PC-9 (cell line): ENCODE data around the gene POU2F3. TPM values are rescaled to one million over a fixed set of nuclear protein-coding genes. Genes with fewer than 3 reads are reported as not detected.

ENCODE experiments used
- BruUV-seq: library from RNA; stranded (reverse); fragments of 400-500 nt; replicated peaks from 2 replicates; lab custom pipeline; 2021; lab: Mats Ljungman, UMichigan
- CTCF ChIA-PET: fragments of 300-600 bp; sonication (Branson Sonifier 250); formaldehyde crosslinking; loops from one replicate; lab custom pipeline; 2022; ENCODE audit warnings: antibody characterized with exemption; lab: Charles Lee
- POLR2A ChIA-PET: fragments of 300-600 bp; sonication (Branson Sonifier 250); formaldehyde crosslinking; loops from one replicate; lab custom pipeline; 2022; ENCODE audit warnings: antibody characterized with exemption; ENCODE audit not compliant: unreplicated experiment; lab: Charles Lee
- DNase-seq, 2 experiments: peaks; one replicate each; pipeline versions ENCODE4 v3.0.0 to v3.0.0-alpha.2; 2015 to 2022; ENCODE audit warnings: mixed read lengths in 1 of 2
- H2AFZ ChIP-seq: fragments of 200-600 bp; sonication (generic); 2 replicates; pipeline ENCODE4 v1.8.1; 2017; ENCODE audit warnings: antibody characterized with exemption
- H3F3A ChIP-seq: fragments of 200-600 bp; sonication (generic); 2 replicates; pipeline ENCODE4 v1.8.1; 2017; ENCODE audit warnings: antibody characterized with exemption, mild to moderate bottlenecking, low read depth; ENCODE audit not compliant: insufficient read depth
- H3K27ac ChIP-seq: fragments of 200-600 bp; sonication (generic); 2 replicates; pipeline ENCODE4 v1.6.1; 2016; ENCODE audit warnings: mixed run types
- H3K27me3 ChIP-seq: fragments of 200-600 bp; sonication (generic); 2 replicates; pipeline ENCODE4 v1.6.1; 2016; ENCODE audit warnings: low read depth, mixed run types; ENCODE audit not compliant: insufficient read depth
- H3K36me3 ChIP-seq: fragments of 200-600 bp; sonication (generic); 2 replicates; pipeline ENCODE4 v1.6.1; 2016; ENCODE audit warnings: low read depth, mixed run types
- H3K4me1 ChIP-seq: fragments of 200-600 bp; sonication (generic); replicated peaks from 2 replicates; pipeline ENCODE4 v1.6.1; 2016; ENCODE audit warnings: mixed run types; ENCODE audit not compliant: insufficient read depth
- H3K4me2 ChIP-seq: fragments of 200-600 bp; sonication (generic); 2 replicates; pipeline ENCODE4 v1.6.1; 2017; ENCODE audit warnings: mixed run types
- H3K4me3 ChIP-seq: fragments of 200-600 bp; sonication (generic); 2 replicates; pipeline ENCODE4 v1.6.1; 2016; ENCODE audit warnings: mixed run types
- H3K79me2 ChIP-seq: fragments of 200-600 bp; sonication (generic); 2 replicates; pipeline ENCODE4 v1.6.1; 2017; ENCODE audit warnings: low read depth, mixed run types
- H3K9me2 ChIP-seq: fragments of 200-600 bp; sonication (generic); 2 replicates; pipeline ENCODE4 v1.8.1; 2017; ENCODE audit warnings: mild to moderate bottlenecking; ENCODE audit not compliant: insufficient read depth
- H3K9me3 ChIP-seq: fragments of 200-600 bp; sonication (generic); 2 replicates; pipeline ENCODE4 v1.8.1; 2016; ENCODE audit warnings: low read depth; ENCODE audit not compliant: insufficient read depth
- H4K20me1 ChIP-seq: fragments of 200-600 bp; sonication (generic); 2 replicates; pipeline ENCODE4 v1.8.1; 2017; ENCODE audit not compliant: insufficient read depth
- EZH2 ChIP-seq: fragments of 200-600 bp; sonication (generic); IDR thresholded peaks from 2 replicates; pipeline ENCODE4 v1.8.0; 2017; ENCODE audit warnings: antibody characterized with exemption, low read depth
- intact Hi-C: fragments of 100-400 bp; cut with micrococcal nuclease; formaldehyde crosslinking; loops from one replicate; pipeline ENCODE4 v1.10.0; 2022; ENCODE audit not compliant: unreplicated experiment
- total RNA-seq: library from RNA; stranded (reverse); gene quantifications from 2 replicates; pipeline ENCODE4 v1.2.3, GENCODE V29; 2021
- TF ChIP-seq, protein P1 (sequence below): fragments of 200-600 bp; sonication (generic); conservative IDR thresholded peaks from 2 replicates; pipeline ENCODE4 v1.6.1; 2017; ENCODE audit warnings: mixed run types, antibody characterized with exemption, mild to moderate bottlenecking, moderate library complexity

Gene POU2F3
- total RNA-seq, 1 experiment from 2014 or later: 2.9 TPM

DNA sequence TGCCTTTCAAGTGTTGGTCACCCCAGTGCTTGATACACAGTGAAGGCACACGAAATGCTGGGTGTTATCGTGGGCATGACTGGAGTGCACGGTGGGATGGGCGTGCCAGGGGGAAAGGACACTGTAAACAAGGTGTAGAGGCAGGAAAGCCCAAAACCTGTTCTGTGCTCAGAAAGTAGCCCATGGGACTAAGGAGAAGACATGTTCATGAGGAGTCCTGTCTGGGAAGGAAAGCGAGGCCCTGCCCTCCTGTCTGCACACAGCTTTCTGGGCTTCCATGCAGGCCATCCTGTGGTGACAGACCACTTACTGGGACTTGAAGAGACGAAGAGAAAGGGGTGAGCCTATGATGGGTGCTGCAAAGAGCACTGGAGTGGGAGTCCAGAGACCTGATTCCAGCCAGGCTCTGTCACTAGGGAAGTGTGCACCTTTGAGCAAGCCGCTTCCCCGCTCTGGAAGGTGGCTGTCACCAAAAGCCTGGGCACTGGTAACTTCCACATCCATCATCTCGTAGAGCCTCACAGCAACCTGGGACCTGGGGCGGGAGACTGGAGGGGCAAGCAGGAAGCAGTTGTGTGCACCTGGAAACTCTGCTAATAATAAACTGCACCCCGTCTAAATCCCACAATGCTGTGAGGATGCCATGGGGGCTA, 846 bp upstream of the POU2F3 start:
- H3K4me2 ChIP-seq: no peak overlapping the region
- H3F3A ChIP-seq: peaks cover 22% of the 10 kb centered on the region; the same call in 1 of the 2 replicates
- TF ChIP-seq, protein P1, sequence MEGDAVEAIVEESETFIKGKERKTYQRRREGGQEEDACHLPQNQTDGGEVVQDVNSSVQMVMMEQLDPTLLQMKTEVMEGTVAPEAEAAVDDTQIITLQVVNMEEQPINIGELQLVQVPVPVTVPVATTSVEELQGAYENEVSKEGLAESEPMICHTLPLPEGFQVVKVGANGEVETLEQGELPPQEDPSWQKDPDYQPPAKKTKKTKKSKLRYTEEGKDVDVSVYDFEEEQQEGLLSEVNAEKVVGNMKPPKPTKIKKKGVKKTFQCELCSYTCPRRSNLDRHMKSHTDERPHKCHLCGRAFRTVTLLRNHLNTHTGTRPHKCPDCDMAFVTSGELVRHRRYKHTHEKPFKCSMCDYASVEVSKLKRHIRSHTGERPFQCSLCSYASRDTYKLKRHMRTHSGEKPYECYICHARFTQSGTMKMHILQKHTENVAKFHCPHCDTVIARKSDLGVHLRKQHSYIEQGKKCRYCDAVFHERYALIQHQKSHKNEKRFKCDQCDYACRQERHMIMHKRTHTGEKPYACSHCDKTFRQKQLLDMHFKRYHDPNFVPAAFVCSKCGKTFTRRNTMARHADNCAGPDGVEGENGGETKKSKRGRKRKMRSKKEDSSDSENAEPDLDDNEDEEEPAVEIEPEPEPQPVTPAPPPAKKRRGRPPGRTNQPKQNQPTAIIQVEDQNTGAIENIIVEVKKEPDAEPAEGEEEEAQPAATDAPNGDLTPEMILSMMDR: no peak
- TF ChIP-seq EZH2: no peak
- no peaks in the 10 kb centered on the region for H3K79me2 ChIP-seq
- intact Hi-C loops: loop anchor here (5.0 to 10.0 kb wide), 4 partner anchors 193 to 956 kb away; no protein-coding TSS in a partner anchor
- CTCF ChIA-PET: no interaction called here
- no peak overlapping the region for H3K4me3 ChIP-seq
- no peak overlapping the region for H3K27ac ChIP-seq
- no peak for DNase-seq
- no peaks in the 10 kb centered on the region for H3K9me2 ChIP-seq
- no peak overlapping the region for H2AFZ ChIP-seq
- peaks cover 15% of the 10 kb centered on the region; the same call in 1 of the 2 replicates for H3K27me3 ChIP-seq
- no peaks in the 10 kb centered on the region for H3K36me3 ChIP-seq
- H3K4me1 ChIP-seq: peaks cover 15% of the 10 kb centered on the region
- H4K20me1 ChIP-seq: no peaks in the 10 kb centered on the region
- no peaks in the 10 kb centered on the region for H3K9me3 ChIP-seq
- no TSS peak for BruUV-seq
- POLR2A ChIA-PET: interaction anchor here (0.6 kb wide), 1 partner anchor 146 kb away, joined by 4 read pairs; no protein-coding TSS in a partner anchor

DNA sequence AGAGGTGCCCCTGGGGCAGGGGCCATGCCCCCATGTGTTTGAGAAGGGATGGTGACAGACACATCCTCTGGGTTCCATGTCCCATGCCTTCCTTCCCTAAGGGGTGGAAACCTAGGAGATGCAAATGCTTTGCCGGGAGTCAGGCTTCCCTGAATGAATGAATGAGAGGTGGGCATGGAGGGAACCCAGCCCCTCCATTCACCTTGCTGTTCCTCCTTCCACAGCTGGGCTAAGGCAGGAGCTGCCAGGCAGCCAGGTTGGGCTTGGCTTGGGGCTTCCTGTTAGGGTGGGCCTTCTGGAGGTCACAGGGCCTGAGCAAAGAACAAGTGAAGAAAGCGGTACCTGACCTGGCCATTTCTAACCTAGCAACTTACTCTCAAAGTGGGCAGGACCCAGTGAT, 926 bp downstream of the POU2F3 start:
- POLR2A ChIA-PET: no interaction called here

DNA sequence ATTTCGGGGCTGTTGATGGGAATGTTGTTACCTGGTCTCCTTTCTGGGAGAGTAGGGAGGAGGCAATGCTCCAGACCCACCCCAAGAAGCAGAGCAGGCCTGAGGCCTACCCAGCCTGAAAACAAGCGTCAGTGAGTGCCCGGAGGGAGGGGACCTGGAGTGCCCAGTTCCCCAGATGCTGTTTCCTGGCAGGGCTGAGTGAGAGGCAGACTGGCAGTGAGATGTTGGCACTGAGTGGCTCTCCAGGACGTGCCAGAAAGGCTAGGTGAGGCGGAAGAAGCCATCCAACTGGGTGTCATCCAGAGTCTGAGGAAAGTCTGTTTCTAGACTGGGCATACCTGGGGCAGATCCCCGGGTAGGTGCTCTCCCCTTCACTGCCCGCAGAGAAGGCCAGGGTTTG, 1.3 kb downstream of the POU2F3 start:
- Histone ChIP-seq H3K79me2 (no peaks in the 10 kb centered on the region), H2AFZ (no peak overlapping the region), H3K36me3 (no peaks in the 10 kb centered on the region), H3K27ac (no peak overlapping the region), H3K27me3 (peaks cover 15% of the 10 kb centered on the region; the same call in 1 of the 2 replicates), H3F3A (peaks cover 12% of the 10 kb centered on the region; the same call in 1 of the 2 replicates), H3K4me2 (no peak overlapping the region), H3K4me3 (no peak overlapping the region), H3K4me1 (peaks cover 7% of the 10 kb centered on the region), H4K20me1 (no peaks in the 10 kb centered on the region), H3K9me2 (no peaks in the 10 kb centered on the region), H3K9me3 (no peaks in the 10 kb centered on the region)
- BruUV-seq: no TSS peak
- no peak for TF ChIP-seq EZH2
- TF ChIP-seq, protein P1: no peak
- intact Hi-C loops: no loop called here
- DNase-seq: no peak
- POLR2A ChIA-PET: no interaction called here
- CTCF ChIA-PET: no interaction called here

More for the DNA sequence above, 926 bp downstream of the POU2F3 start:
- Histone ChIP-seq H3K27me3 (peaks cover 15% of the 10 kb centered on the region; the same call in 1 of the 2 replicates), H4K20me1 (no peaks in the 10 kb centered on the region), H3K4me2 (no peak overlapping the region), H3K79me2 (no peaks in the 10 kb centered on the region), H3K9me2 (no peaks in the 10 kb centered on the region), H3K4me1 (peaks cover 11% of the 10 kb centered on the region), H3K27ac (no peak overlapping the region), H3K9me3 (no peaks in the 10 kb centered on the region), H2AFZ (no peak overlapping the region), H3F3A (peaks cover 15% of the 10 kb centered on the region; the same call in 1 of the 2 replicates), H3K4me3 (no peak overlapping the region), H3K36me3 (no peaks in the 10 kb centered on the region)
- intact Hi-C loops: no loop called here
- CTCF ChIA-PET: no interaction called here
- TF ChIP-seq, protein P1: no peak
- no peak for TF ChIP-seq EZH2
- no TSS peak for BruUV-seq
- no peak for DNase-seq
